Stimulated activated CD8-positive, alpha-beta memory T cell treated with anti-CD3 and anti-CD28 coated beads, Interleukin-2, amount 100 ng/mL, for 48 hours (primary cell): ENCODE data around the gene ASCL3.
"Not testable (repeated sequence)": the region's sequence is repeated elsewhere in the genome, so short reads cannot be mapped to it uniquely, and the experiment has no call there.

Experiments
- DNase-seq, 2 donors: peaks; one replicate each; pipeline ENCODE4 v3.0.0-alpha.2; 2020; ENCODE audit warnings: low read depth in 2 of 2

Gene ASCL3

GRCh38 chr11:8947230-8947943 lies 4.6 kb upstream of the ASCL3 start:
- DNase-seq = no peak

GRCh38 chr11:8941341-8942103 lies 1.3 kb downstream of the ASCL3 start:
- no peak for DNase-seq

- DNase-seq = no peak
Observed at GRCh38 chr11:8937659-8938058, 5.2 kb downstream of the ASCL3 start.

- DNase-seq = no peak
Observed at GRCh38 chr11:8937159-8937558, 5.7 kb downstream of the ASCL3 start.

DNA sequence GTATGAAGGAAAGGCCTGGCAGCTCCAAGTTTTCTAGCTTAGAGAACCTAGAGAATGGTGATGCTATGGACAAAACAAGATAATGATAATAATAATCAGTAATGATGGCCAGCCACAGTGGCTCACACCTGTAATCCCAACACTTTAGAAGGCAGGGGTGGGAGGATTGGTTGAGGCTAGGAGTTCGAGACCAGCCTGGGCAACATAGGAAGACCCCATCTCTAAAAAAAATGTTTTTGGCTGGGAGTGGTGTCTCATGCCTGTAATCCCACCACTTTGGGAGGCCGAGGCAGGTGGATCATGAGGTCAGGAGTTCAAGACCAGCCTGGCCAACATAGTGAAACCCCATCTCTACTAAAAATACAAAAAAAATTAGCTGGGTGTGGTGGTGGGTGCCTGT lies 7.0 kb downstream of the ASCL3 start:
- not testable (repeated sequence) for DNase-seq

DNA sequence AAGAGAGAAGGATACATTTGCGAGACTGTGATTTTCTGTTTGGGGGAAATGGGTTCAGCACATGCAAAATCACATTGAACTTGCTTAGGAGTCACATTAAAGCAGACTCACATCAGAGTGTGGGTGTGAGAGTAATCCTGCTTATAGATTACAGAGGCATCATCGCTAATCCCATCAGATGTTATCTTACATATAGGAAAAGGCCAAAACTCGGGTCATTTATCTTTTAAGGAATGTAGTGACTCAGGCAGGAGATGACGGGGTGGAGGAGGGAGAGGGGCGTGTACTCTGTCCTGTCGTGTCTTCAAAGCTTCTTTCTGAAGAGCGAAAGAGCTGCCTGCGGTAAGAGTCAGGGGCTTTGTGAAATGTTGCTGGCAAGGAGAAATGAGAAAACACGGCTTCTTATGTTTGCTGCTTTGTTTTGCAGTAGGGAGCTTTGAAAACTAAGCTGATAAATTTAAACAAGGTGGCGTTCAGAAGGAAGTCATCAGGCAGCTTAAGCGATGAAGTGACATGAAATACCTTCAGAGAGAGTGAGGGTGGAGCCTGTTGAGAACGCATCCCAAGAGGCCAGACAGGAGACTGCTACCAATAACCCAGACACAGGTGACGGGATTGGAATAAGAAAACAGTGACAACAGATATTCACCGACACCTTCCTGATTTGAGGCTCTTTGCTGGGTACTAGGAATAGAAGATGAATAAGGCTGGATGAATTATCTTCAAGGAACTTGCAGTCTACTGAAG lies 7.9 kb downstream of the ASCL3 start:
- DNase-seq = no peak

DNA sequence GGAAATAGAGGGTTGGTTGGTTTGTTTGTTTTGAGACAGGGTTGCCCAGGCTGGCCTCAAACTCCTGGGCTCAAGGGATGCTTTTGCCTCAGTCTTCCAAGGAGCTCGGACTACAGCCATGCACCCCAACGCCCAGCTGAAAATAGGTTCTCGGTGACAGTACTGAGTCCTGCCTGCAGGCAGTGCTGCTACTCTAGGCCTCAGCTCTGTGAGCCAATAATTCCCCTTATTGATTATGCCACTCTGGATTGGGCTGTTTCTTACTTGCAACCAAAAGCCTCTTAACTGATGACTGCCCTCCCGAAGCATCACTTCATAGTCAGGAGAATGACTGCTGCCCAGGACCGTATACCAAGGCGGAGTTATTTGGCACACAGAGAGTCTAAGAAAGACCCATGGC lies 8.9 kb downstream of the ASCL3 start:
- DNase-seq = no peak

- DNase-seq = no peak
Observed at GRCh38 chr11:8932564-8933180, 10.1 kb downstream of the ASCL3 start, which contains the start of gene C11orf16. Gene C11orf16 (minus strand): TSS chr11:8932947. CDS start chr11:8932308, 639 bp downstream.

DNA sequence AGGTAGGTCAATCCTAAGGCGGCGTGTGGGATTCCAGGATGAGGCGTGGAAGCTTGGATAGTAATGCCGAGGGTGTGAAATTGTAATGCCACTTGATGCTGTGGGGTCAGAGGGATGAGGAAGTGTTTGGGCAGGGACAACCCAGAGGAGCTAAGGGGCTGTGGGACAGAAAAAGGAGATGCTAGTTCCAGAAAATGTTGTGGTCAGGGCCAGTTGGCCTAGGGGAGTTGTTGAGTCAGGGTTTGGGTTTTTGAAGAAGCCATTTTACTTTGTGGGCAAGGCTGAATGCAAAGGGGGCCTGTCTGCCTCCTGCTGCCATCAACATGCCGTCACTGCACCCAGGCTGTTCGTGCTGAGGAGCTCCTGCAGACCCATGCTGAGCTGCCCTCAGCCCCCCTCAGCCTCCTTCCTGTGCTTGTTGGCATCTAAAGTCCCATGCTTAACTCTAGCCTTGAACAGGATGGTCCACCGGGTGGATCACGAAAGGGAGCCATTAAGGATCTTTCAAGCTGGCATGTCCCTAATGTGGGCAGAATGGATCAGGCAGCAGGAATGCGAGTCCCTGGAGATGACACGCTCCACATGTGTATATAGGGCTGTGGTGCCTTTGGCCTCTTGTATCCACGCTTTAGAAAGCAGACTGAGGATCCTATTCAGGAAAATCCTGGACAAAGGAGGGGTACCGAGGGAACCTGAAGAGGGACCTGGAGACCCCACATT lies 12.2 kb downstream of the ASCL3 start:
- DNase-seq = no peak

DNA sequence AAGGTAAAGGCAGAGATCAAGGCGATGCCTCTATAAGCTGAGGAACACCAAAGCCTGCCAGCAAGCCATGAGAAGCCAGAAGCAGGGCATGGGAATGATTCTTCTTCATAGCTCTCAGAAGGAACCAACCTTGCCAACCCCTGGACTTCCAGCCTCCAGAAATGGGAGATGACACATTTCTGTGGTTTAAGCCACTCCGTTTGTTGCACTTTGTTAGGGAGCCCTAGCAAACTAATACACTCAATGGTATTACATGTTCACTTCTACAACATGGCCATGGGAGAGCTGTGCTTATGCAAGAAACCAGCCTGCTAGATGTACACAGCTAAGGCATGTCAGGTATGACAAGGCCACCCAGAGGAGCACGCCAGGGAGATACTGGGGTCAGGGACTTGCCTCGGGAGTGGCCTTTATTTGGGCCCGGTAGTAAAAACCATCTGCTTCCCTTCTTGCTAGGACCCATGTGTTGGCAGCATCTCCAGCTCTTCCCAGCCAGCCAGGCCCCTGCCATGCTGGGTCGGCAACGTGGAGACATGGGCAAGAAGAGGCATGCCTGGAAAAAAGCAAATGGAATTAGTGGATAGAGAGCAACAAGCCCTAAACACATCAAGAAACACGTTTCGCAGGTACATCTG lies 13.7 kb downstream of the ASCL3 start:
- DNase-seq = no peak

- no peak for DNase-seq
Observed at GRCh38 chr11:8928205-8928604, 14.6 kb downstream of the ASCL3 start.

DNA sequence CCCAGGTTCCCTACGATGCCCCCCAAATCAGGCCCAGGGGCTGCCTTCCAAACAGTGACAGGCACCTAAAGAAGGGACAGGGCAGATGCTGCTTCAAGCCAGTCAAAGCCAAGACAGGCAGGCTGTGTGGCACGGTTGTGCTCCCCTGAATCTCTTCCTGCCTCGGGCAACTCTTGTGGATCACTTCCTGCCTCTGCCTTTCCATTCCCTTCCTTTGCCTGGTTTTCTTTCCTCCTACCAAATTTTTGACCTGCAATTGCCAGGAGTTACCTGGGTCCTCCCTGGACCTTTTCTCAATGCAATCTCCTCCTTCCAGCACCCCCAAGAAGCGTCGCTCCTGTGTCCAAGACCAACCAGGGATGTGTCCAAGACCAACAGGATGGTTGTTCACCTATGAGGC lies 15.6 kb downstream of the ASCL3 start:
- no peak for DNase-seq

- DNase-seq = no peak
Observed at GRCh38 chr11:8926236-8926635, 16.6 kb downstream of the ASCL3 start.

DNA sequence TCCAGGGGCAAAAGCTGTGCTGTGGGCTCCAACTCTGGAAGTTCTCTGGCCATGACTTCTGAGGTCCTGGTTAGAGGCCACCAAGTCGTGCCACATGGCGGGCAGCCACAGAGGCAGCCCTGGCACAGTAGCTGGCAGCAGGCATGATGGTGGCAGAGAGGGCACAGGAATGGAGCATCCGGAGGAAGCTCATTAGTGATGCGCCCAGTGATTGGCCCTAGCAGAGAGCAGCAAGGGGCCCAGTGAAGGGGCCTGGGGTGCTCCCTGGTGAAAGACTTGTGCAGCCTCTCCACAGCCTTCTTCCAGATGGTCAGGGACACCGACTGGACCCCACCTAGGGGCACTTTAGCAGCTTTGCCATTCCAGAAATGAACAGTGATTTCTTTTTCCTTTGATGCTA lies 17.1 kb downstream of the ASCL3 start:
- no peak for DNase-seq

DNA sequence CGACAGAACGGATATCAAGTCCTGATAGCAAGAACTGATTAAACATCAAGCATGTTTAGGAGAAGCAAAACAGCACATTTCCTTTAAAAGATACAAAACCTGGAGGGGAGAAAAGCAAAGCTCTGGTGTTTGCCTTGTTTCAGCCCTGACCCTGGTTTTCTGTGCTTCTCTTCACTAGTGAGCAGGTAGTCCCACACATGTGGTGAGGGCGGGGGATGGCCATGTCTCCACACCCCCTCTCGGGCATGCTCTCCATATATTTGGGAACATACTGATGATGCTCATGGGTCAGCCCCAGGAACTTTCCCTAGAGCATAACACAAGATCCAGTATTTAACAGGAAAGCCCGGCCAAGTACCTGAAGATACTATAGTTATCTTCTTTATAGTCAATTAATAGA lies 20.1 kb downstream of the ASCL3 start:
- DNase-seq = no peak

DNA sequence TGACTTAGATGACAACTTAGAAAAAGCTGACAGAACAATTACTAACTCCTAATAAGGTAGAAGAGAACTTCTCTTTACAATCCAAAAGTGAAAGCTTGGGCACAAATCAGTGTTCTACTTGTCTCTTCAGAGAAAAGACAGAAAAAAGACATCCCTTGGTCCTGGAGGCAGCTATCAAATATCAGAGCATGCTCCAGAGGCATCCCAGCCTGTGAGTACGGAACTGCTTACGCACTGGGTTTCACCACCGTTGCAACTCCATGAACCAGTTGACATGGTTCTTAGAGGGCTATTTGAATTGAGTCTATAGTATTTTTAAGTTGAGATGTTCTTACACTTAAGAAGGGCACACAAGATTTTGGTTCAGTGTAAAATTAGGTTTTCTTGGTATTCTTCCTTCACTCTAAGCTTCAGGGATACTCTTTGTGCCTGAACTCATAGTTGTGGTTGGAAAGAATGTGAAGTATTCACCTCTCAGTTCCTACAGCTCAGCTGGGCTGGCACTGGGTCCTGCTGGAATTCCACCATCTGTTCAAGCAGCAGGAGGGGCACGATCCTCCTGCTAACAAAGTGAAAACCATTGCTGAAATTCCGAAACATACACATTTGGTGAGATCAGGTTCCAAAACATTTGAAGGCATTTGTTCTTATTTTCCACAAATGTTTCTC lies 25.5 kb downstream of the ASCL3 start:
- no peak for DNase-seq

GRCh38 chr11:8914661-8915018 lies 28.2 kb downstream of the ASCL3 start:
- DNase-seq = no peak

GRCh38 chr11:8913961-8914660 lies 28.7 kb downstream of the ASCL3 start:
- DNase-seq = no peak

DNA sequence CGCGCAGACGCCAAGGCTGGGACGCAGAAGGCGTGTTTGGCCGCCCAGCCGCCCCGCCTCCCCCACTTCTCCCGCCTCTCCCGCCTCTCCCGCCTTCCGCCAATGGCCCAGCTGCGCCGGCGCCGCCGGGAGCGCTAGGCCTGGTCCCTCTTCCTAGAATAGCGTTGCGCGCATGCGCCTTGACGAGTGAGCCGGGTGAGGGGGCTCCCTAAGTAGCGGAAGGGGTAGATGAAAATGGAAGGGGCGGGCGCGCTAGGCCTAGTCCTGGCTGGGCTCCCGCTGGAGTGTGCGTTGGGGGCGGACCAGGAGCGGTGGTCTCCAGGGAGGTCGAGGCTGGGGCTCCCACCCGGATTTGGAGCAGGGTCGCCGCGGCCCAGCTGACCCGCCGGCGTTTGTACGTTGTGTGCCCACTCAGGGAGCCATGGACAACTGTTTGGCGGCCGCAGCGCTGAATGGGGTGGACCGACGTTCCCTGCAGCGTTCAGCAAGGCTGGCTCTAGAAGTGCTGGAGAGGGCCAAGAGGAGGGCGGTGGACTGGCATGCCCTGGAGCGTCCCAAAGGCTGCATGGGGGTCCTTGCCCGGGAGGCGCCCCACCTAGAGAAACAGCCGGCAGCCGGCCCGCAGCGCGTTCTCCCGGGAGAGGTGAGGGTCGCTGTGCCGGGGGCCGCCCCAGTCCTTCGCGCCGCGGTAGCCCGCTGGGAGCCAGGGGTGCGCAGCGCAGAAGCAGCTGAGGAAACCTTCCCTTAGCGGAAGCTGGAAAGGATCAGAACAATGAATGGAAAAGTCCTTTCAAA lies 31.6 kb downstream of the ASCL3 start, which contains the start of gene AKIP1:
TSS of gene AKIP1 (plus strand) at position 161 of the 795 bp plus-strand sequence. CDS start at position 422, 261 bp downstream.
- DNase-seq = peak; percentile 88 to 90
